GM19193 (cell line): ENCODE data around the gene LINGO3.

Experiments
- POLR2A ChIP-seq: IDR thresholded peaks from 4 replicates; pipeline ENCODE4 v1.6.1; 2011; ENCODE audit not compliant: insufficient read depth, insufficient read length; ENCODE audit errors: extremely low read depth

Gene LINGO3

DNA sequence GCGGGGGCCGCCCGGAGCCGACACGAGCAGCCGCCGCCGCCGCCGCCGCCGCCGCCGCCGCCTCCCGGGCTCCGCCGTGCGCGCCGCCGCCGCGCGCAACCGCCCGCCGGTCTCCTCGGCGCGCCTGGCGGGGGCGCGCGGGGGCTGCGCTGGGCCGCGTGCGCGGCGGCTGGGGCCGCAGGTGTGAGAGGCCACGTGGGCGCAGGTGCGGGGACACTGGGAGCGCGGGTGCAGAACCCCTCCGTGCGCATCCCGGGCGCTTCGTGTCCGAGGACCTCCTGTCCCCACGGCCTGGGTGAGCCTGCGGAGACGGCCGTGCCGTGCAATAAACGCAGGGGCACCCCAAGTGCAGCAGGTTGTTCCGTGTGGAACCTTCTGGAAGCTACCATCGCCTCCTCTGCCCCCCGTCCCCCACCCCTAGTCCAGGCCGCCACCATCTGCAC, at the start of gene LINGO3:
Gene LINGO3 (minus strand): TSS at position 41 of the 443 bp plus-strand sequence. CDS start 16,378 bp downstream, outside the sequence.
- TF ChIP-seq POLR2A, result no peak

DNA sequence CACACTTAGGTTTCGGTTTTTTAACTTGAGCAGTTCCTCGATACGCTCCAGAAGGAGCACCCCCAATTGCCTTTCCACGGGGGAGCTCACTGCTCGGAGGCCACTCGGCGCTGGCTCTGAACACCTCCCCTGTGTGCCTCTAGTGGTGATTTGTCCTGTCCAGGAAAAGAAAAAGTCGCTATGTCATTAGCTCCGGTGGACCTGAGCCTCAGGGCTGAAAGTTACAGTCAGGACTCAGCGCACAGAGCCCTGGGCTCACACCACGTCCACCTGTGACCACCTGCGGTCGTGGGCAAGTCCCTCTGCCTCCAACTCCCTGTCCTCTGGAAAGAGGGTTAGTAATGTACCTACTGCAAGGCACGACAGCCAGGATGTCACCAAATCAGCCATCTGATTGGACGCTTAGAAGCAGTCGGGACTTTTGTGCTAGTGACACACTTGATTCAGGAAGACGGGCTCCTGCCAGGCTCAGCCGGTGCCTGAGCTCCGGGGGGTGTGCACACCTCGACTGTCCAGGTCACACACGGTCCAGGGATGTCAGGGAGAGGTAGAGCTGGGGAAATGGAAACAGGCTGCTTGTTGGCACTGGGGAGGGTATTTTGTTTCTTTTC, 48.2 kb upstream of the LINGO3 start:
- no peak for TF ChIP-seq POLR2A

DNA sequence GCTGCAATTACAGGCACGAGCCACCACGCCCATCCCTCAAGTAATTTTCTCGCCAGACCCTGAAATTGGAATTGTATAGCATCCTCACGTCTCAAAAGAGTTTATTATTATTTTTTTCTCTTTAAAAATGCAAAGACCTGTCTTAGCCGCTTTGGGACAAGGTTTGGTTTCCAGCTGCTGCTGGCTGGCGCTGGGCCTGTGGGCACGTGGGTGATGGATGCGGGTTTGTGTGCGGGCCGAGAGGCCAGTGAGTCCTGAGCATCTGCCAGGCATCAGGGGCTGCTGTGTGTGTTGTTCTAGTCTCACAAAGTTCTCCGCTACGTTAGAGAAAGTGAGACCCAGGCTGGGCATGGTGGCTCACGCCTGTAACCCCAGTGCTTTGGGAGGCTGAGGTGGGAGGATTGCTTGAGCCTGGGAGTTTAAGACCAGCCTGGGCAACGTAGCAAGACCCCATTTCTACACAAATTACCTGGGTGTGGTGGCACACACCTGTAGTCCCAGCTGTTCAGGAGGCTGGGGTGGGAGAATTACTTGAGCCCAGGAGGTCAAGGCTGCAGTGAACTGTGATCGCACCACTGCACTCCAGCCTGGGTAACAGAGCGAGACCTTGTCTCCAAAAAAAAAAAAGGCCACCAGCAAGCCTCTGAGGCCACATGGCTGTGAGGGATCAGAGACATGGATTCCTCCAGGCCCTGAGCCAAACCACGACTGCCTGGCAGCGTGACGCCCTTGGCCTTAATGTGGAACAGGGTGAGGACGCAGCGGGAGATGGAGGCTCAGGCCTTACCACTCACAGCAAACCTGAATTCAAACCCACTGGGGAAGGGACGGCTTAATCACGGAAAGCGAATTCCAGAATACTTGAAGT, 47.4 kb upstream of the LINGO3 start:
- no peak for TF ChIP-seq POLR2A

- no peak for TF ChIP-seq POLR2A
These were observed 46.7 kb upstream of the LINGO3 start for GRCh38 chr19:2354670-2355069.

DNA sequence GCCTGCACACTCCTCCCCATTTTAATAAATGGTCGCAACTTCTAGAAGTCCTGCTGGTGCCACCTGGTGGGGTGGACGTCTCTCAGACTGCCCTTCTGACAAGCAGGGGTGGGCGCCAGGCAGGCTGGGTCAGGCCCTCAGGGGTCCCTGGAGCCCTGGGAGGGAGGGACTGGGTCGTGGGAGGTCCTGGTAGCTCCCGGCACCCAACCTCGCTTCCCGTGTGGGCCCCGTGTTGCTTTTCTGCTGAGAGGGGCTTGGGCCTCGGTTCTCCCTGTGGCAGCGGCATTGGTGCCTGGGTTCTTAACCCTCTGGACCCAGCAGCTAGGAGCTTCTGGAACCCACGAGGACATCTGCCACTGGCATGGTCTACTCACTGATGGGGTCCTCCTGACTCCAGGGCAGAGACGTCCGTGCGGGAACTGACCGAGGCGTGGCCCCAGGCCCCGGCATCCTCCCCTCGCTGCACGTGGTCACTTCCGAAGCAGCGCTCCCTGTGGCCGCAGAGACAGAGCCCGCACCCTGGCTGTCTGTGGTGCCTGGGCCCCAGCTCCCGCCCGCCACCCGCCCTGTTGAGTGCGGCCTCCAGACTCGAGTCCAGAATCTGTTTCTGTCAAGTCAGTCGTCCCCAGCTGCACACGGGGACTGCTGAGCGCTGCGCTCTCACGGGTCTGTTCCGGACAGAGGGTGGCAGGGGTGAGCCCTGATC, 46.1 kb upstream of the LINGO3 start:
- no peak for TF ChIP-seq POLR2A

- TF ChIP-seq POLR2A, result no peak
These were observed 45.4 kb upstream of the LINGO3 start for GRCh38 chr19:2353159-2353886.

DNA sequence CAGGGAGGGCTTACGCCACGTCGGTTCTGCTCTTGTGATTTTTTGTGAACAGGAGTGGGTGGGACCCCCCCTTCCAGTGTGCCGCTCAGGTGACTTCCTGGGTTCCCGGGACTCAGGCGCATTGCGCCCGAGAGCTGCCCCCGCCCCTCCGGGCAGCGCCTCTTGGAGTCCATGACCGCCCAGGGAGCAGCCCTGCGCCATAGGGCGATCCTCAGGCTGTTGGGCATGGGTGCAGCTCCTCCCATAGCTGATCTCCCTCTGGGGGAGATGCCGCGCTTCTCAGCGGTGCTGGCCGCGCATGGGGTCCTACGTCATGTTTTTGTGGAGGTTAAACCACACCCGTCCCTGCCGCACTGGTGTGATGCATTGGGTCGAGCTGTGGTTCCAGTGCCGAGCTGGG, 44.2 kb upstream of the LINGO3 start:
- TF ChIP-seq POLR2A, result no peak

DNA sequence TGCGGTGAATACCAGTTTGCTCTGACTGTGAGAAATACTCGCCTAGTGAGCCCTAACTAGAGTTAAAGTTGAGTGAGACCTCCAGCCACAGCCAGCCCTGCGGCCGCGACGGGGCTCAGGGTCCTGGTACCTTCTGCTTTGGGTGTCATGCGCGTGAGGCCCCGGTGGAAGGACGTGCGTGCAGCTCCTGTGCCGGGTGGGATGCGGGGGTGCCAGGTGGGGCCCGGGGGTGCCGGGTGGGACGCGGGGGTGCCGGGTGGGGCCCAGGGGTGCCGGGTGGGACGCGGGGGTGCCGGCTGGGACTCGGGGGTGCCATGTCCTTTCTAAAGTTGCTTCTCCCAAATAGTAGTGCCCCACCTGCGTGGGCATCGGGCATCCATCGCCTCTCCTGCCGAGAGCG, 43.6 kb upstream of the LINGO3 start:
- TF ChIP-seq POLR2A, result no peak

DNA sequence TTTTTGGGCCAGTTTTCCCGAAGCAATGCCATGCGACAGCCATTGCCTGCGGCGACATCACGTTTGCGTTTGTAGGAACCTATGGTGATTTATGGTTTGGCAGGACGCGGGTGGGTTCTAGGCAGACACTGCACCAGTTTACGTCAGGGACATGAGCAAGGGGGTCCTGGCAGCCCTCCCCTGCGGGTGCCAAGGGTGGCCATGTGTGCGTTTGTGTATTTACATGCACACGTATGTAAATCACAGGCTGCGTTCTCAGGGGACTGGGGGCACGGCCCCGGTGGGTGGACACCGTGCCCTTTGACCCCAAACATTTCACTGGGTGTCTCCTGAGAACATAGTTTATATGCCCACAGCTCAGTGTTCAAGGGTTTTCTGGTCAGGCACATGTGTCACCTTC, 42.7 kb upstream of the LINGO3 start:
- no peak for TF ChIP-seq POLR2A

- no peak for TF ChIP-seq POLR2A
These were observed 38.1 kb upstream of the LINGO3 start for GRCh38 chr19:2345794-2346663.

- no peak for TF ChIP-seq POLR2A
These were observed 37.1 kb upstream of the LINGO3 start for GRCh38 chr19:2345076-2345475.

DNA sequence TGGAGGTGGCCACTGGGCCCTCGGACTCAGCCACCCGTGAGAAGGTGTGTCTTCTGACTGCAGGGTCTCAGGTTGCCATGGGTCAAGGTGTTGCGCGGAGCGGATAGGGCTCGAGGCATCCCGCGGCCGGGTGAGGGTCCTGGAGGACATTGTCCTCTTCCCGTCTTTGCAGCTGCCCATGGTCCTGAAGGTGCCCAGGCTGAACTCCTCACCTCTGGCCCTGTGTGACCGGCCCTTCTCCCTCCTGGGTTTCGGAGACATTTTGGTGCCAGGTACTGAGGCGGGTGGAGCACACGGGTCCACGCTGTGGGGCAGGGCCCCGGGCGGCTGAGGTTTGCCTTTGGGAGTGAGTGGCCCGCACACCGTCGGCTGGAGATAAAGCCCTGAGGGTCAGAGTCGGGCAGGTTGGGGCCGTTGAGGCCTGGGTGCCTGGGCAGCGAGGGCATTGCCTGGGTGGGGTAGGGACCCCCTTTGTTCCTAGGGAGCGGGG, 36.5 kb upstream of the LINGO3 start:
- no peak for TF ChIP-seq POLR2A

- TF ChIP-seq POLR2A, result no peak
These were observed 35.5 kb upstream of the LINGO3 start for GRCh38 chr19:2343289-2343982.
